Coronary artery (tissue), 2 donors: ENCODE data around the gene INSC.

Experiments used
- DNase-seq: peaks from one replicate; pipeline ENCODE4 v3.0.0-alpha.2; 2017; ENCODE audit warnings: low spot score
- H3K27ac ChIP-seq, 2 donors: fragments of 200-600 bp; sonication (generic); one replicate each; pipeline ENCODE4 v1.5.1; 2016 to 2019
- H3K4me3 ChIP-seq: fragments of 200-600 bp; sonication (generic); 2 replicates; pipeline ENCODE4 v1.5.1; 2016; ENCODE audit warnings: mild to moderate bottlenecking, moderate library complexity
- TF ChIP-seq, protein P1 (sequence below): fragments of 200-600 bp; sonication (generic); IDR thresholded peaks from one replicate; pipeline ENCODE4 v1.5.1; 2019; ENCODE audit warnings: antibody characterized with exemption

Gene INSC

DNA sequence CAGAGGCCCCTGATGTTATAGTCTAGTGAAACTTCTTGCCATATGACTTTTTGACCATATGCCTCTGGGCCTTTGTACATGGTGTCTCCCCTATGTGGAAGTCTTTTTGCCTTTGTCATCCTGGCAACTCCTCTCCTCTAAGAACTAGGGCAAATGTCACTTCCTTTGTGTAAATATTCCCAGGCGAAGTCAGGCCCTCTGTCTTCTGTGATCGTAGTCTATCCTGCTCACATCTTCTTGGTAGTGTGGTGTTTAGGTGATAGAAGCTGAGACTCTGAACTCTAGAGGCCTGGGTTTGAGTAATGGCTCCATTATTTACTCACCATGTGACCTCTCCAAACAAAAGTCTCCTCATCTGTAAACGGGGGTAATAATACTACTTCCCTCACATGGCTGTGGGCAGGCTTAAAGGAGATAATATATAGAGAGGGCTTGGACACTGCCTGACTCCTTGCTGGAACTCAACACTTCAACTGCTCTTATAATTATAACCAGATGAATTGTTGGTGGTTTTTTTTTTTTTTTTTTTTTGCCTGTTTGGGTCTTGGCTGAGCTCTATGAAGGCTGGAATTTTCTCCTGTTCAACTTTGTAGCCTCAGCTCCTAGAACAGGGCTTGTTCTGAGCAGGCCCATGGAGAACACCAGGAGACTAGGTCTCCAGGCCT is 43.8 kb downstream of the INSC start:
- no peak overlapping the region for H3K27ac ChIP-seq
- TF ChIP-seq, protein P1, sequence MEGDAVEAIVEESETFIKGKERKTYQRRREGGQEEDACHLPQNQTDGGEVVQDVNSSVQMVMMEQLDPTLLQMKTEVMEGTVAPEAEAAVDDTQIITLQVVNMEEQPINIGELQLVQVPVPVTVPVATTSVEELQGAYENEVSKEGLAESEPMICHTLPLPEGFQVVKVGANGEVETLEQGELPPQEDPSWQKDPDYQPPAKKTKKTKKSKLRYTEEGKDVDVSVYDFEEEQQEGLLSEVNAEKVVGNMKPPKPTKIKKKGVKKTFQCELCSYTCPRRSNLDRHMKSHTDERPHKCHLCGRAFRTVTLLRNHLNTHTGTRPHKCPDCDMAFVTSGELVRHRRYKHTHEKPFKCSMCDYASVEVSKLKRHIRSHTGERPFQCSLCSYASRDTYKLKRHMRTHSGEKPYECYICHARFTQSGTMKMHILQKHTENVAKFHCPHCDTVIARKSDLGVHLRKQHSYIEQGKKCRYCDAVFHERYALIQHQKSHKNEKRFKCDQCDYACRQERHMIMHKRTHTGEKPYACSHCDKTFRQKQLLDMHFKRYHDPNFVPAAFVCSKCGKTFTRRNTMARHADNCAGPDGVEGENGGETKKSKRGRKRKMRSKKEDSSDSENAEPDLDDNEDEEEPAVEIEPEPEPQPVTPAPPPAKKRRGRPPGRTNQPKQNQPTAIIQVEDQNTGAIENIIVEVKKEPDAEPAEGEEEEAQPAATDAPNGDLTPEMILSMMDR = no peak
- H3K4me3 ChIP-seq = no peak overlapping the region
- no peak for DNase-seq

DNA sequence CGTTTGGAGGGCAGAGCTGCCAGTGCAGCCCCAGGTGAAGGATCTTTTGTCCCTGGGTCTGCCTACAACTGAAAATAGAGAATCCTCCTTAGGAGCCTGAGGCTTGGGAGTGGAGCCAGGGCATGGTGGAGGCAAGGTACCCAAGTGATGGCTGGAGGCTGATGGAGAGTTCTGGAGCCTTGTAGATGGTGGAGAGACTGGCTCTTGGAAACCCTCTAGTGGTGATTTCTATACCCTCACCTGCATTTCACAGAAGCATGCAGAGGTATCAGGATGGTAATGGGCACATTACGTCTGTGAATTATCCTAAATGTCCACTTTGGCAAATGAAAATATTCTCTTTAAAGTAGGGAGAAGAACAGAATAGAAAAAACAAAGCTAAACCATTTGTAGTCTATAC is 44.4 kb downstream of the INSC start:
- DNase-seq = no peak
- no peak overlapping the region for H3K27ac ChIP-seq
- TF ChIP-seq, protein P1 = no peak
- no peak overlapping the region for H3K4me3 ChIP-seq

DNA sequence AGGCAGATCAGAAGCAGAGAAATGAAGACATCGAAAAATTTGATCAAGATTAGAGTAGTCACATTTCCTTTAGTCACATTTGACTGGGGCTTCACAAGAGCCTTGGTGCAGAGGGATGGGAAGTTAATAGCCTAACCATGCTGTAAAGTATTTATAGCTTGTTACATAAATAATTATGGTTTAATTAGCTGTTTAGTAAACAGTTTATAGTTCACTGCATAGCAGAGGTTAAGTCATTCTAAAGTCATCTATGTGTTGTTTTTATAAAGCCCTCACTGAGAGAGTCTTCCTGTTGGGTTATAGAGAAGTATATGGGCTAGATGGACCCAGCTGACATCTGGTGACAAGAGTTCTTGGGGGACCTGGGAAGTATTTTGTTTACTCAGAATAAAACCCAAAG is 47.1 kb downstream of the INSC start:
- no peak for DNase-seq
- no peak overlapping the region for H3K27ac ChIP-seq
- no peak overlapping the region for H3K4me3 ChIP-seq
- TF ChIP-seq, protein P1 = no peak

DNA sequence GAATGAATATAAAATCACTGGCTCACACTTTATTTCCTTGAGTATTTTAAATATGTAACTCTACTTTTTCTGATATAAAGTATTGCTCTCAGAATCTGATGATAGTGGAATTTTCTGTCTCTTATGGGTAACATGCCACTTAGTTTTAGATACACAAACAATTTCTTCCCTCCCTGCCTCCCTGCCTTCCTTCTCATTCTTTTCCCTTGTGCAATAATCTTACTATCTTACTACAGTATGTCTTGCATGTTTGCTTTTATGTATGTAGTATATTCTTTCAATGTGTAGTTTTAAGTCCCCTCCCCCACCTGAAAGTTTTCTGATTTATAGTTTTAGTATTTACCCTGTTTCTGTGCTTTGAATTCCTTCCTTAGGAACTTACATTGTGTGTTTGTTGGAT is 48.4 kb downstream of the INSC start:
- no peak overlapping the region for H3K4me3 ChIP-seq
- no peak overlapping the region for H3K27ac ChIP-seq
- DNase-seq = no peak
- TF ChIP-seq, protein P1 = no peak

DNA sequence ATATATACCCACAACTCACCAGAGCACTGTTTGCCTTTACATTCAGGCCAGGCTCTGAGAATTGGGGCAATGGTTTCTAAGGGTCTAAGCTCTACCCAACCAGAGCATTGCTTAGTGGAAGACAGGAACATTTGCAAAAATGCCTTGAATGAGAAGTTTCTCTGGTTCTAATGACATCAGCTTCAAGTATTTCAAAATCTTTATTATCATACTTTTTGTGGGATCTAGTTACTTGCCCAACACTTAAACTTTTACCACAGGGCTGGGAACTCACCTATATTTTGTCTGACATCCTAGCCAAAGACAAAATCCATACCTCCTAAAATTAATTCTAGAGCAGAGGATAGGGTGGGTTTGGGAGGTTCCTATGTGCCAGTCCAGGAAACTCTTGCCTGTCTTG is 51.5 kb downstream of the INSC start:
- TF ChIP-seq, protein P1 = no peak
- DNase-seq = no peak
- no peak overlapping the region for H3K4me3 ChIP-seq
- H3K27ac ChIP-seq = no peak overlapping the region

DNA sequence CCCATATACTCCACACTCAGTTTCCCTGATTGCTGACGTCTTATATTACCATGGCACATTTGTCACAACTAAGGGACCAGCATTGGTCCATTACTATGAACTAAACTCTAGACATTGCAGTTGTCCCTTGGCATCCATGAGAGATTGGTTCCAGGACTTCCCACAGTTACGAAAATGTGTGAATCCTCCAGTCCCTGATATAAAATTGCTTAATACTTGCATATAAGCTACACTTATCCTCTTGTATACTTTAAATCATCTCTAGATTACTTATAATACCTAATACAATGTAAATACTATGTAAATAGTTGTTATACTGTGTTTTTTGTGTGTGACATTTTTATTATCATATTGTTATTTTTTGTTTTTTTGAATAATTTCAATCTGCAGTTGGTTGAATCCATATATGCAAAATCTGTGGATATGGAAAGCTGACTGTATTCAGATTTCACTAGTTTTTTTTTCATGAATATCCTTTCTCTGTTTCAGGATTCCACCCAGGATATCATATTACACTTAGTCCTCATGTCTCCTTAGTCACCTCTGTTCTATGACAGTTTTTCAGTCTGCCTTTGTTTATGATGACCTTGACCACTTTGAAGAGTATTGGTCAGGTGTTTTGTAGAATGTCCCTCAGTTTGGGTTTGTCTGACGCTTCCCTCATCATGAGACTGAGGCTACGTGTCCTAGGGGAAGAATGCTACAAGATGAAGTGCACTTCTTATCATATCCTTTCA is 55.3 kb downstream of the INSC start:
- TF ChIP-seq, protein P1 = no peak
- H3K27ac ChIP-seq = no peak overlapping the region
- no peak overlapping the region for H3K4me3 ChIP-seq
- DNase-seq = no peak

DNA sequence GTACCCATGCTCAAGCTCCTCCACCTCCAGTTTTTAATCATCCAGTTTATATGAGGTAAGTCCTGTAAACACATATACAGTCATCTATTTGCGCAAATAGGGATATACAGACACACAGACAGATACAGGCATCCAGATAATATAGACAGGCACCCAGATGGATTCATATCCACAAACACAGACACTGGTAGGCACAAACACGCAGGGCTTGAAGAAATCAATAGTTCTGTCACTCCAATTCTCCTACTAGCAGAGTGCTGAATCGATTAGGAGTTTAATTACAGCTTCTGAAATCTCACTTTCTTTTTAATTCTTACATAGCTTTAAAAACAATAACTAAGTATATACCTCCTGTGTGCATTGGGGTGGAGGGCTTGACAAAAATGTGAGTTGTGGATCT is 56.0 kb downstream of the INSC start:
- no peak for DNase-seq
- Histone ChIP-seq H3K27ac (no peak overlapping the region), H3K4me3 (no peak overlapping the region)
- TF ChIP-seq, protein P1 = no peak
